GM10248 (cell line): ENCODE data around the gene BRICD5.
A peak's percentile ranks its signal among the peaks of the same experiment; 100 is the strongest.

Experiments
- CTCF ChIA-PET: fragments of 300-600 bp; sonication (Branson Sonifier 250); formaldehyde crosslinking; extraction: SDS; loops from one replicate; lab custom pipeline; 2021; ENCODE audit warnings: antibody characterized with exemption; lab: Yijun Ruan, JAX
- POLR2A ChIA-PET: fragments of 350-650 bp; sonication (Branson Sonifier 250); formaldehyde crosslinking; extraction: SDS; loops from one replicate; lab custom pipeline; 2020; ENCODE audit warnings: antibody characterized with exemption; lab: Yijun Ruan, JAX
- DNase-seq: peaks from one replicate; pipeline ENCODE4 v3.0.0; 2012; ENCODE audit errors: extremely low spot score
- CTCF ChIP-seq: IDR thresholded peaks from 2 replicates; pipeline ENCODE4 v1.5.1; 2012; ENCODE audit warnings: mild to moderate bottlenecking, low read depth; ENCODE audit errors: extremely low read depth, missing control alignments, control extremely low read depth

The BRICD5 gene

DNA sequence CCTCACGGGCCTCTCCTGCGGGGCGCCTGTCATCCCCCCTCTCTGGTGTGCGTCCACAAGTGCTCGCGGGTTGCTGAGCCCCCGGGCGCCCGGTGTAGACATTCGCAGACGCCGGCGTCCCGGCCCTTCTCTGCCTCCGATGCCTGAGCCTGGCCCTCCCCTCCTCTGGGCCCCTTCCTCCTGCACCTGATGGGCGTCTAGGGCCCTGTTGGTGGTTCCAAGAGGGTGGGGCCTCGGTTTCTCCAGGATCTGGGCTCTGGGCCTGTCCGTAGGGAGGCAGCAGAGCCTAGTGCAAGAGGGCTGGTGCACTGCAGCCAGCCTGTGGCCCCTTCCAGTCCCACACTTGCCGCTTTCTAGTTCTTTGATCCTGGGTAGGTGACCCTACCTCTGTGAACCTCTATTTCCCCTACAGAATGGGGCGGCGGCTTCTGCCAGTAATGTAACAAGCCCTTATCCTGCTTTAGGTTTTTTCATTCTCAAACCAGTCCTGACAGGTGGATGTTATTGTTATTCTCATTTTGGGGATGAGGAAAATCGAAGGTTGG is 13.4 kb upstream of the BRICD5 start:
- ChIA-PET CTCF (no interaction called here), POLR2A (no interaction called here)
- TF ChIP-seq CTCF, result peak; percentile 25
- DNase-seq, result peak; percentile 56

GRCh38 chr16:2223221-2223941 is 12.7 kb upstream of the BRICD5 start, which contains the start of gene E4F1:
Gene E4F1, plus strand, starts transcription at chr16:2223591. Its CDS starts 23 bp downstream, at chr16:2223614.
- ChIA-PET CTCF (interaction anchor here (0.9 kb wide), 1 partner anchor 17 kb away, joined by 4 read pairs; no protein-coding TSS in a partner anchor), POLR2A (interaction anchor here (0.6 kb wide), 1 partner anchor 42 kb away, joined by 5 read pairs; no protein-coding TSS in a partner anchor)

DNA sequence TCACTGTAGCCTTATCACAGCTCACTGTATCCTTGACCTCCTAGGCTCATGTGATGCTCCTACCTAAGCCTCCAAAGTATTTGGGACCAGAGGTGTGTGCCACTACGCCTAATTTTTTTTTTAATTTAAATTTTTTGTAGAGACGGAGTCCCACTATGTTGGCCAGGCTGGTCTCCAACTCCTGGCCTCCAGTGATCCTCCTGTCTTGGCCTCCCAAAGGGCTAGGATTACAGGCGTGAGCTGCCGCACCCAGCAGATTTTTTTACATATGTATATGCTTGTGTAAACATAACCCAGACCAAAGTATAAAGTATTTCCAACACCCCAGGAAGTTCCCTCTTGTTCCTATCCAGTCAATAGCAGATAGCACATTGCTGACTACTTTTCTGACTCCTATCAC is 5.7 kb upstream of the BRICD5 start:
- TF ChIP-seq CTCF, result no peak
- DNase-seq, result no peak
- POLR2A ChIA-PET, result no interaction called here
- CTCF ChIA-PET, result no interaction called here

More at GRCh38 chr16:2223221-2223941, 12.7 kb upstream of the BRICD5 start, which contains the start of gene E4F1:
- TF ChIP-seq CTCF, result no peak
- peak; percentile 100 for DNase-seq

DNA sequence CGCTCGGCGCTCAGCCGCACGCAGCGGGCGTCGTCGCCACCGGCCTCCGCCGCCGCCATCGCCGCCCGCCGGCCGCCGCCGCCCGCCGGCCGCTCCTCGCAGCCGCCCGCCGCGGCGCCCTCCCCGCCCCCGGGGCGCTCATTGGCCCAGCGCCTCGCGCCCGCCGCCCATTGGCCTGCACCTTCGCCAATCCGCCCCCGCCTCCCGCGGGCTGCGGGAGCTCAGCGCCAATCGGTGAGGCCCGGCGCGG is 4.0 kb upstream of the BRICD5 start, which contains the start of gene PGP:
Gene PGP (minus strand): TSS at position 122 of the 250 bp plus-strand sequence. CDS start 63 bp downstream, at position 59.
- no peak for DNase-seq
- CTCF ChIA-PET, result interaction anchor here (0.6 to 1.0 kb wide), 2 partner anchors 9 to 82 kb away, joined by 3 read pairs; no protein-coding TSS in a partner anchor
- POLR2A ChIA-PET, result interaction anchor here (0.6 to 1.4 kb wide), 4 partner anchors 9 to 132 kb away, joined by 3 to 7 read pairs (median 4); partner anchors contain the start of genes MLST8 and TRAF7
- TF ChIP-seq CTCF, result no peak

DNA sequence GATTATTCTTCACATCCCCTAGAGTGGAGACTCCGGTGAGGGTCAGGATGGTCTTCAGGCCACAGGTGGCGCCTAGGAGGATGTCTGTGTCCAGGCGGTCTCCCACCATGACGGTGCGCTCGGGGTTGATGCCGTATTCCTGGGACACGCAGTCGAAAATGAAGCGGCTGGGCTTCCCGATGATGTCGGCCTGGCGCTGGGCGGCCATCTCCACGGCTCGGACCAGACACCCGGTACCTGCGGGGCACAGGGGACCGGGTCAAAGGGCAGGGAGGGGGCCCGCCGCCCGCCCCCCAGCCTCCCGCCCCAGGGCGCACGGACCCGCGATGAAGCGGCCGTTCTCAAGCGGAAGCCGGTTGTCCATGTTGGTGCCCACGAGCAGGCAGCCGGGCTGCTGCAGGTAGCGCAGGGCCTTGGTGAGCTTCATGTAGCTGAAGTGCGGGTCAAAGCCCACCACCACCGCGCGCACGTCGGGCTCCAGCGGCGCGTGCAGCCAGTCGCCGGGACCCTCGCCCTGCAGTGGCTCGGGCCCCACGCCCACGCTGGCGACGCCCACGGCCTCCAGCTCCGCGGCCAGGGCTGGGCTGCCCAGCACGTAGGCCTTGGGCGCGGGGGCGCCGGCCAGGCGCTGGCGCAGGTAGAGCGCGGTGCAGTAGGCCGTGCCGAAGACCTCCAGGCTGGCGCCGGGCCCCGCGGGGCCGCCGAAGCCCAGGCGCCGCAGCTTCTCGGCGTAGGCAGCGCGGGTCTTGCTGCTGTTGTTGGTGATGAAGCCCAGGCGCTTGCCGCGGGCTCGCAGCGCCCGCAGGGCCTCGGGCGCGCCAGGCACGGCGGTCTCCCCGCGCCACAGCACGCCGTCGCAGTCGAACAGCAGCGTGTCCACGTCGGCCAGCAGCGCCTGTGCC is 3.4 kb upstream of the BRICD5 start:
- ChIA-PET CTCF (interaction anchor here (1.0 kb wide), 1 partner anchor 8 kb away, joined by 3 read pairs; no protein-coding TSS in a partner anchor), POLR2A (interaction anchor here (1.0 to 1.4 kb wide), 3 partner anchors 11 to 131 kb away, joined by 3 to 7 read pairs (median 6); partner anchors contain the start of gene TRAF7)
- no peak for DNase-seq
- no peak for TF ChIP-seq CTCF
